Measurements from ENCODE around the gene DIS3L2.

Gene DIS3L2

GRCh38 chr2:232237464-232237863 lies 276.0 kb downstream of the DIS3L2 start:
- DNase-seq, result no peak

GRCh38 chr2:232238108-232238507 lies 276.6 kb downstream of the DIS3L2 start:
- no peak for DNase-seq

GRCh38 chr2:232238596-232238995 lies 277.1 kb downstream of the DIS3L2 start:
- DNase-seq, result no peak

- DNase-seq, result no peak
Measured at GRCh38 chr2:232239951-232240681, 278.6 kb downstream of the DIS3L2 start.

- no peak for DNase-seq
Measured at GRCh38 chr2:232240906-232241305, 279.4 kb downstream of the DIS3L2 start.

- DNase-seq, result no peak
Measured at GRCh38 chr2:232242316-232242715, 280.8 kb downstream of the DIS3L2 start.

- DNase-seq, result no peak
Measured at GRCh38 chr2:232245111-232245510, 283.6 kb downstream of the DIS3L2 start.

GRCh38 chr2:232246245-232246644 lies 284.7 kb downstream of the DIS3L2 start:
- no peak for DNase-seq

GRCh38 chr2:232249096-232249495 lies 287.6 kb downstream of the DIS3L2 start:
- DNase-seq, result no peak

- DNase-seq, result no peak
Measured at GRCh38 chr2:232250246-232251175, 289.0 kb downstream of the DIS3L2 start.

GRCh38 chr2:232255033-232255432 lies 293.5 kb downstream of the DIS3L2 start:
- DNase-seq, result no peak

GRCh38 chr2:232260075-232260474 lies 298.6 kb downstream of the DIS3L2 start:
- no peak for DNase-seq

GRCh38 chr2:232261776-232262175 lies 300.3 kb downstream of the DIS3L2 start:
- no peak for DNase-seq

GRCh38 chr2:232263295-232263694 lies 301.8 kb downstream of the DIS3L2 start:
- no peak for DNase-seq

GRCh38 chr2:232264081-232264480 lies 302.6 kb downstream of the DIS3L2 start:
- DNase-seq, result no peak

- no peak for DNase-seq
Measured at GRCh38 chr2:232265329-232265728, 303.8 kb downstream of the DIS3L2 start.

GRCh38 chr2:232268636-232269165 lies 307.2 kb downstream of the DIS3L2 start:
- no peak for DNase-seq

GRCh38 chr2:232269867-232270266 lies 308.4 kb downstream of the DIS3L2 start:
- no peak for DNase-seq

- DNase-seq, result no peak
Measured at GRCh38 chr2:232273903-232274643, 312.6 kb downstream of the DIS3L2 start.

GRCh38 chr2:232275670-232276069 lies 314.2 kb downstream of the DIS3L2 start:
- no peak for DNase-seq

- DNase-seq, result no peak
Measured at GRCh38 chr2:232276084-232276732, 314.7 kb downstream of the DIS3L2 start.

GRCh38 chr2:232276733-232277313 lies 315.3 kb downstream of the DIS3L2 start:
- DNase-seq, result no peak

Data from GF-D8 (cell line).